Measurements from ENCODE around the gene GPR87. TPM values are rescaled to one million over a fixed set of nuclear protein-coding genes. Genes with fewer than 3 reads are reported as not detected.
A peak's percentile ranks its signal among the peaks of the same experiment; 100 is the strongest.

Gene GPR87
- total RNA-seq, 1 donor from 2014 or later: not detected

- no peak overlapping the region for H3K27ac Mint-ChIP-seq (ENCODE audit: unreplicated experiment)
- H3K4me3 Mint-ChIP-seq (ENCODE audit: unreplicated experiment): no peak overlapping the region
- H3K27me3 Mint-ChIP-seq (ENCODE audit: unreplicated experiment): no peaks in the 10 kb centered on the region
- no peak for DNase-seq (ENCODE audit: extremely low spot score, unreplicated experiment)
- H3K9me3 Mint-ChIP-seq (ENCODE audit: unreplicated experiment): no peaks in the 10 kb centered on the region
- H3K36me3 Mint-ChIP-seq (ENCODE audit: unreplicated experiment): no peaks in the 10 kb centered on the region
- TF ChIP-seq CTCF (IDR thresholded peaks at IDR 0.05): no peak
- no peaks in the 10 kb centered on the region for H3K4me1 Mint-ChIP-seq (ENCODE audit: unreplicated experiment)
Observed at GRCh38 chr3:151328298-151328995, 11.8 kb upstream of the GPR87 start.

GRCh38 chr3:151327571-151328198 is 11.1 kb upstream of the GPR87 start:
- TF ChIP-seq CTCF (IDR thresholded peaks at IDR 0.05): peak; percentile 70
- H3K4me1 Mint-ChIP-seq (ENCODE audit: unreplicated experiment): no peaks in the 10 kb centered on the region
- no peak overlapping the region for H3K4me3 Mint-ChIP-seq (ENCODE audit: unreplicated experiment)
- H3K27me3 Mint-ChIP-seq (ENCODE audit: unreplicated experiment): no peaks in the 10 kb centered on the region
- no peaks in the 10 kb centered on the region for H3K9me3 Mint-ChIP-seq (ENCODE audit: unreplicated experiment)
- H3K36me3 Mint-ChIP-seq (ENCODE audit: unreplicated experiment): no peaks in the 10 kb centered on the region
- no peak overlapping the region for H3K27ac Mint-ChIP-seq (ENCODE audit: unreplicated experiment)
- DNase-seq (ENCODE audit: extremely low spot score, unreplicated experiment): no peak

- no peak overlapping the region for H3K27ac Mint-ChIP-seq (ENCODE audit: unreplicated experiment)
- peaks cover 6% of the 10 kb centered on the region for H3K4me1 Mint-ChIP-seq (ENCODE audit: unreplicated experiment)
- H3K27me3 Mint-ChIP-seq (ENCODE audit: unreplicated experiment): no peaks in the 10 kb centered on the region
- H3K9me3 Mint-ChIP-seq (ENCODE audit: unreplicated experiment): no peaks in the 10 kb centered on the region
- no peak overlapping the region for H3K4me3 Mint-ChIP-seq (ENCODE audit: unreplicated experiment)
- no peaks in the 10 kb centered on the region for H3K36me3 Mint-ChIP-seq (ENCODE audit: unreplicated experiment)
- DNase-seq (ENCODE audit: extremely low spot score, unreplicated experiment): no peak
- TF ChIP-seq CTCF (IDR thresholded peaks at IDR 0.05): no peak
Observed at GRCh38 chr3:151322511-151322910, 5.9 kb upstream of the GPR87 start.

GRCh38 chr3:151321526-151321925 is 4.9 kb upstream of the GPR87 start:
- no peak overlapping the region for H3K27ac Mint-ChIP-seq (ENCODE audit: unreplicated experiment)
- H3K4me3 Mint-ChIP-seq (ENCODE audit: unreplicated experiment): no peak overlapping the region
- TF ChIP-seq CTCF (IDR thresholded peaks at IDR 0.05): no peak
- no peak for DNase-seq (ENCODE audit: extremely low spot score, unreplicated experiment)
- peaks cover 6% of the 10 kb centered on the region for H3K4me1 Mint-ChIP-seq (ENCODE audit: unreplicated experiment)
- H3K36me3 Mint-ChIP-seq (ENCODE audit: unreplicated experiment): no peaks in the 10 kb centered on the region
- H3K9me3 Mint-ChIP-seq (ENCODE audit: unreplicated experiment): no peaks in the 10 kb centered on the region
- no peaks in the 10 kb centered on the region for H3K27me3 Mint-ChIP-seq (ENCODE audit: unreplicated experiment)

- Mint-ChIP-seq H3K27ac (ENCODE audit: unreplicated experiment) (no peak overlapping the region), H3K4me3 (ENCODE audit: unreplicated experiment) (no peak overlapping the region), H3K36me3 (ENCODE audit: unreplicated experiment) (no peaks in the 10 kb centered on the region), H3K4me1 (ENCODE audit: unreplicated experiment) (peaks cover 8% of the 10 kb centered on the region), H3K9me3 (ENCODE audit: unreplicated experiment) (peaks cover 5% of the 10 kb centered on the region), H3K27me3 (ENCODE audit: unreplicated experiment) (no peaks in the 10 kb centered on the region)
- no peak for TF ChIP-seq CTCF (IDR thresholded peaks at IDR 0.05)
- DNase-seq (ENCODE audit: extremely low spot score, unreplicated experiment): no peak
Observed at GRCh38 chr3:151320131-151320530, 3.5 kb upstream of the GPR87 start.
